PC-9 (cell line): ENCODE measurements around the gene MSH3.

ENCODE experiments used
- CTCF ChIP-seq: fragments of 200-600 bp; sonication (generic); conservative IDR thresholded peaks from 2 replicates; pipeline ENCODE4 v1.6.1; 2017; ENCODE audit warnings: mixed run types, antibody characterized with exemption, mild to moderate bottlenecking, moderate library complexity
- EZH2 ChIP-seq: fragments of 200-600 bp; sonication (generic); IDR thresholded peaks from 2 replicates; pipeline ENCODE4 v1.8.0; 2017; ENCODE audit warnings: antibody characterized with exemption, low read depth

GRCh38 chr5:80809451-80809850, 155.0 kb downstream of the MSH3 start:
- TF ChIP-seq CTCF (no peak), EZH2 (no peak)
